ENCODE results near the gene LSM6.

DNA sequence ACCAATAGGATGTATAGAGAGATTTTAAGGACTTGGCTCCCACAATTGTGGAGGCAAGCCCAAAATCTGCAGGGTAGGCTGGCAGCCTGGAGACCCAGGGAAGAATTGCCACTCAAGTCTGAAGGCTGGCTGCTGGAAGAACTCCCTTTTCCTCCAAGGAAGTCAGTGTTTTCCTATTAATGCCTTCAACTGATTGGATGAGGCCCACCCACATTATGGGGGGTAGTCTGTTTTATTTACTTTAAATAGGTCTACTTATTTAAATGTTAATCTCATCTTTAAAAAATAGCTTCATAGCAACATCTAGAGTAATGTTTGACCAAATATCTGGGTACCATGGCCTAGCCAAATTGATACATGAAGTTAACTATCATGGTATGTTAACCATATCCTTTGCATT lies 18.7 kb downstream of the LSM6 start:
- TF ChIP-seq, protein P1, sequence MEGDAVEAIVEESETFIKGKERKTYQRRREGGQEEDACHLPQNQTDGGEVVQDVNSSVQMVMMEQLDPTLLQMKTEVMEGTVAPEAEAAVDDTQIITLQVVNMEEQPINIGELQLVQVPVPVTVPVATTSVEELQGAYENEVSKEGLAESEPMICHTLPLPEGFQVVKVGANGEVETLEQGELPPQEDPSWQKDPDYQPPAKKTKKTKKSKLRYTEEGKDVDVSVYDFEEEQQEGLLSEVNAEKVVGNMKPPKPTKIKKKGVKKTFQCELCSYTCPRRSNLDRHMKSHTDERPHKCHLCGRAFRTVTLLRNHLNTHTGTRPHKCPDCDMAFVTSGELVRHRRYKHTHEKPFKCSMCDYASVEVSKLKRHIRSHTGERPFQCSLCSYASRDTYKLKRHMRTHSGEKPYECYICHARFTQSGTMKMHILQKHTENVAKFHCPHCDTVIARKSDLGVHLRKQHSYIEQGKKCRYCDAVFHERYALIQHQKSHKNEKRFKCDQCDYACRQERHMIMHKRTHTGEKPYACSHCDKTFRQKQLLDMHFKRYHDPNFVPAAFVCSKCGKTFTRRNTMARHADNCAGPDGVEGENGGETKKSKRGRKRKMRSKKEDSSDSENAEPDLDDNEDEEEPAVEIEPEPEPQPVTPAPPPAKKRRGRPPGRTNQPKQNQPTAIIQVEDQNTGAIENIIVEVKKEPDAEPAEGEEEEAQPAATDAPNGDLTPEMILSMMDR (conservative IDR thresholded peaks at IDR 0.05; ENCODE audit: low read depth in 2 of 2), result no peak
- TF ChIP-seq EZH2 (IDR thresholded peaks at IDR 0.05; ENCODE audit: low read depth, unreplicated experiment), result no peak
- TF ChIP-seq POLR2AphosphoS5 (IDR thresholded peaks at IDR 0.05; ENCODE audit: low read depth), result no peak
- TF ChIP-seq ZNF462 (CRISPR knock-in tag; IDR thresholded peaks at IDR 0.05), result no peak
- TF ChIP-seq, protein P2, sequence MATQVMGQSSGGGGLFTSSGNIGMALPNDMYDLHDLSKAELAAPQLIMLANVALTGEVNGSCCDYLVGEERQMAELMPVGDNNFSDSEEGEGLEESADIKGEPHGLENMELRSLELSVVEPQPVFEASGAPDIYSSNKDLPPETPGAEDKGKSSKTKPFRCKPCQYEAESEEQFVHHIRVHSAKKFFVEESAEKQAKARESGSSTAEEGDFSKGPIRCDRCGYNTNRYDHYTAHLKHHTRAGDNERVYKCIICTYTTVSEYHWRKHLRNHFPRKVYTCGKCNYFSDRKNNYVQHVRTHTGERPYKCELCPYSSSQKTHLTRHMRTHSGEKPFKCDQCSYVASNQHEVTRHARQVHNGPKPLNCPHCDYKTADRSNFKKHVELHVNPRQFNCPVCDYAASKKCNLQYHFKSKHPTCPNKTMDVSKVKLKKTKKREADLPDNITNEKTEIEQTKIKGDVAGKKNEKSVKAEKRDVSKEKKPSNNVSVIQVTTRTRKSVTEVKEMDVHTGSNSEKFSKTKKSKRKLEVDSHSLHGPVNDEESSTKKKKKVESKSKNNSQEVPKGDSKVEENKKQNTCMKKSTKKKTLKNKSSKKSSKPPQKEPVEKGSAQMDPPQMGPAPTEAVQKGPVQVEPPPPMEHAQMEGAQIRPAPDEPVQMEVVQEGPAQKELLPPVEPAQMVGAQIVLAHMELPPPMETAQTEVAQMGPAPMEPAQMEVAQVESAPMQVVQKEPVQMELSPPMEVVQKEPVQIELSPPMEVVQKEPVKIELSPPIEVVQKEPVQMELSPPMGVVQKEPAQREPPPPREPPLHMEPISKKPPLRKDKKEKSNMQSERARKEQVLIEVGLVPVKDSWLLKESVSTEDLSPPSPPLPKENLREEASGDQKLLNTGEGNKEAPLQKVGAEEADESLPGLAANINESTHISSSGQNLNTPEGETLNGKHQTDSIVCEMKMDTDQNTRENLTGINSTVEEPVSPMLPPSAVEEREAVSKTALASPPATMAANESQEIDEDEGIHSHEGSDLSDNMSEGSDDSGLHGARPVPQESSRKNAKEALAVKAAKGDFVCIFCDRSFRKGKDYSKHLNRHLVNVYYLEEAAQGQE (IDR thresholded peaks at IDR 0.05; ENCODE audit: unreplicated experiment), result no peak
- TF ChIP-seq CREB1 (CRISPR knock-in tag; IDR thresholded peaks at IDR 0.05; ENCODE audit: low read depth), result no peak
- no peak for TF ChIP-seq EZH2phosphoT487 (IDR thresholded peaks at IDR 0.05; ENCODE audit: unreplicated experiment)
- TF ChIP-seq STAT1 (IDR thresholded peaks at IDR 0.05; ENCODE audit: unreplicated experiment), result no peak
- no peak for TF ChIP-seq ETS1 (IDR thresholded peaks at IDR 0.05)

All from GM23338 (cell line).